ENCODE measurements around the gene PLCH1. TPM values are rescaled to one million over a fixed set of nuclear protein-coding genes. Genes with fewer than 3 reads are reported as not detected.

PLCH1 gene
- total and polyA plus RNA-seq, 3 donors from 2014 or later = 23.2 to 32.1 (median 29.3) TPM

DNA sequence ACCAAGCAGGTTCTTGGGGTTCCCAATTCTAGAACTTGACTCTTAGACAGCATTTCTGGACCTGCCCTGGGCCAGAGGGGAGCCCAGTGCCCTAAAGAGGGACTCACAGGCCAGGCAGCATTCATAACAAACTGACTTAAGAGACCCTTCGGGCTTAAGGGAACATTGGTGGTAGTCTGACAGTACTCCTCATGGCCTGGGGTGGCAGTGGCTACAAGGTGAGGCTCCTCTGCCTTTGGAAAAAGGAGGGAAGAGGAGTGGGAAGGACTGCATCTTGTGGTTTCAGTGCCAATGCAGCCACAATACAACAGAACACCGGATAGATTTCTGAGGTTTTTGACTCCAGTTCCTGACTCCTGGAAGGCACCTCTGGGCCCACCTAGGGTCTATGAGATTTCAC, 279.2 kb downstream of the PLCH1 start:
- H3K9me3 ChIP-seq = no peaks in the 10 kb centered on the region
- H3K4me3 ChIP-seq = no peak overlapping the region
- intact Hi-C loops (cut with DNase I; ENCODE audit: low total_unique reads) = no loop called here
- H3K27me3 ChIP-seq = no peaks in the 10 kb centered on the region
- H3K36me3 ChIP-seq (ENCODE audit: low read depth, missing control alignments) = no peaks in the 10 kb centered on the region
- no peak overlapping the region for H3K27ac ChIP-seq
- DNase-seq = no peak
- peaks cover 9% of the 10 kb centered on the region for H3K4me1 ChIP-seq
- no peak for TF ChIP-seq CTCF (IDR thresholded peaks at IDR 0.05)
- no peak for TF ChIP-seq POLR2A (IDR thresholded peaks at IDR 0.05)
- 71 to 92% methylated on average over 2 of the region's 2 CpGs for WGBS, 2 donors

DNA sequence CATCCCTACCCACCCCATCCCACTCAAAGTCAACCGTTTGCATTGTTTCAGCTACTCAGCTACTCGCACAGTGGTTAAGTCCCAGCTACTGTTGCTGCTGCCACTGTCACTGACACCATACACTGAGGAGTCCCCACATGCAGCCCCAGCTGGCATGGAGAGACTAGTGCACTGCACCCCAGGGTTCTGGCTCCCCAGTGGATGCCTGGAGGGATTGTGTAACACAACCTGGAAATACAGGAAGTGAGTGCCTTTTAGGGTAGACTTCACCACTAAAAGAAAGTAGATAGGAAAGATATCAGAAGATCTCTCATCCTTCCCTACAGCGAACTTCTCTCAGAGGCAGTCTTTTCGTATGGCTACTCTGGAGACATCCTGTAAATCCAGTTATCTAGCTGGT, 282.2 kb downstream of the PLCH1 start:
- no peaks in the 10 kb centered on the region for H3K9me3 ChIP-seq
- peaks cover 9% of the 10 kb centered on the region for H3K4me1 ChIP-seq
- 70 to 72% methylated on average over 4 of the region's 4 CpGs for WGBS, 2 donors

GRCh38 chr3:155457591-155457990, 287.3 kb downstream of the PLCH1 start:
- Histone ChIP-seq H3K9me3 (no peaks in the 10 kb centered on the region), H3K4me3 (no peak overlapping the region), H3K27ac (no peak overlapping the region), H3K4me1 (no peaks in the 10 kb centered on the region), H3K27me3 (no peaks in the 10 kb centered on the region), H3K36me3 (ENCODE audit: low read depth, missing control alignments) (no peaks in the 10 kb centered on the region)
- 92 to 98% methylated on average over 4 of the region's 4 CpGs for WGBS, 2 donors
- no peak for TF ChIP-seq CTCF (IDR thresholded peaks at IDR 0.05)
- TF ChIP-seq POLR2A (IDR thresholded peaks at IDR 0.05) = no peak
- no peak for DNase-seq
- intact Hi-C loops (cut with DNase I; ENCODE audit: low total_unique reads) = no loop called here

More for the DNA sequence above, 282.2 kb downstream of the PLCH1 start:
- Histone ChIP-seq H3K4me3 (no peak overlapping the region), H3K27me3 (no peaks in the 10 kb centered on the region), H3K36me3 (ENCODE audit: low read depth, missing control alignments) (no peaks in the 10 kb centered on the region), H3K27ac (peak overlapping the region; percentile 32 to 75)
- peak; percentile 23 for DNase-seq
- intact Hi-C loops (cut with DNase I; ENCODE audit: low total_unique reads) = no loop called here
- TF ChIP-seq CTCF (IDR thresholded peaks at IDR 0.05) (no peak), POLR2A (IDR thresholded peaks at IDR 0.05) (no peak)

- no peak overlapping the region for H3K27ac ChIP-seq
- H3K4me1 ChIP-seq = no peaks in the 10 kb centered on the region
- 86 to 87% methylated on average over 4 of the region's 4 CpGs for WGBS, 2 donors
- TF ChIP-seq CTCF (IDR thresholded peaks at IDR 0.05) = no peak
- no peak for TF ChIP-seq POLR2A (IDR thresholded peaks at IDR 0.05)
- H3K9me3 ChIP-seq = no peaks in the 10 kb centered on the region
- no peaks in the 10 kb centered on the region for H3K27me3 ChIP-seq
- intact Hi-C loops (cut with DNase I; ENCODE audit: low total_unique reads) = no loop called here
- no peak for DNase-seq
- no peak overlapping the region for H3K4me3 ChIP-seq
- no peaks in the 10 kb centered on the region for H3K36me3 ChIP-seq (ENCODE audit: low read depth, missing control alignments)
Measured at GRCh38 chr3:155455765-155456164, 289.1 kb downstream of the PLCH1 start.

DNA sequence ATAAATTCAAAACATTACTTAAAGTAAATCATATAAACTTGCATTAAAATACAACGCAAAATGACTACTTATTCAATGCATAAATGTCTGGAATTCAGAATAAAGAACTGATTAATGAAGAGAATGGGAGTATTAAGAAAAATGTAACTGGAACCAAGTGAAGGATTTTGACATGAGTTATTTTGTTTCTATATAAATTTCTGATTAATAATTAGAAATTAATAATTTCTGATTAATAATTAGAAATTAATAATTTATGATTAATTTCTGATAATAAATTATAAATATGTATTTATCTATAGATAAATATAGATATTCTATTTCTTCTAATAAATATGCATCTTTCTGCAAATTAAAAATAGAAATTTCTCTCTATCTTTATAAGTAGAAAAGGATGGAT, 291.4 kb downstream of the PLCH1 start:
- TF ChIP-seq POLR2A (IDR thresholded peaks at IDR 0.05) = no peak
- Histone ChIP-seq H3K36me3 (ENCODE audit: low read depth, missing control alignments) (no peaks in the 10 kb centered on the region), H3K9me3 (no peaks in the 10 kb centered on the region), H3K27me3 (no peaks in the 10 kb centered on the region), H3K4me1 (no peaks in the 10 kb centered on the region), H3K4me3 (no peak overlapping the region), H3K27ac (no peak overlapping the region)
- no peak for DNase-seq
- WGBS, 2 donors = 90 to 94% methylated on average over 1 of the region's 1 CpG
- intact Hi-C loops (cut with DNase I; ENCODE audit: low total_unique reads) = no loop called here
